ENCODE data around the gene SLC48A1.

DNA sequence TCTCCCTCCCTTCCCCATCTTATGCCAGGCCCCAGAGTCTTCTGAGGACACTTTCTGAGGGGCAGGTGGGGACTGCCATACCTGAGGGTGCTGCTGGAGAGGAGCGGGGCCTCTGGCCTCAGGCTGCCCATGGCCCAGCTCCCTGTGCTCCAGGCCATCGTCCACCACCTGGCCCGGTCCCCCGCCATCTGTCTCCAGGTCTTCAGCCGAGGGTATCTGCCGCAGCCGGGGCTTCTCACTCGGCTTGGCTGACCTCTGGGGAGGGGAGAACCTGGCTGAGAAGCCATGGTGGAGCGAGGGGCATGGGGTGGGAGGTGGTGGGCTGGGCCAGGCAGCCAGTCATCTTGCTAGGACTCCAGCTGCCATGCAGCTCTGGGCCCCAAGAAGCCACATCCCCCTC lies 21.6 kb downstream of the SLC48A1 start:
- TF ChIP-seq, protein P1, sequence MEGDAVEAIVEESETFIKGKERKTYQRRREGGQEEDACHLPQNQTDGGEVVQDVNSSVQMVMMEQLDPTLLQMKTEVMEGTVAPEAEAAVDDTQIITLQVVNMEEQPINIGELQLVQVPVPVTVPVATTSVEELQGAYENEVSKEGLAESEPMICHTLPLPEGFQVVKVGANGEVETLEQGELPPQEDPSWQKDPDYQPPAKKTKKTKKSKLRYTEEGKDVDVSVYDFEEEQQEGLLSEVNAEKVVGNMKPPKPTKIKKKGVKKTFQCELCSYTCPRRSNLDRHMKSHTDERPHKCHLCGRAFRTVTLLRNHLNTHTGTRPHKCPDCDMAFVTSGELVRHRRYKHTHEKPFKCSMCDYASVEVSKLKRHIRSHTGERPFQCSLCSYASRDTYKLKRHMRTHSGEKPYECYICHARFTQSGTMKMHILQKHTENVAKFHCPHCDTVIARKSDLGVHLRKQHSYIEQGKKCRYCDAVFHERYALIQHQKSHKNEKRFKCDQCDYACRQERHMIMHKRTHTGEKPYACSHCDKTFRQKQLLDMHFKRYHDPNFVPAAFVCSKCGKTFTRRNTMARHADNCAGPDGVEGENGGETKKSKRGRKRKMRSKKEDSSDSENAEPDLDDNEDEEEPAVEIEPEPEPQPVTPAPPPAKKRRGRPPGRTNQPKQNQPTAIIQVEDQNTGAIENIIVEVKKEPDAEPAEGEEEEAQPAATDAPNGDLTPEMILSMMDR (optimal IDR thresholded peaks at IDR 0.05 in 1 of 3, IDR thresholded peaks at IDR 0.05 in 1 of 3, conservative IDR thresholded peaks at IDR 0.05 in 1 of 3; ENCODE audit: extremely low read depth in 1 of 3, insufficient read depth in 2 of 3, low read length in 3 of 3), result no peak
- no peak for TF ChIP-seq EZH2 (IDR thresholded peaks at IDR 0.05; ENCODE audit: low read length)
